Measurements from ENCODE around the gene TNFRSF25.

DNA sequence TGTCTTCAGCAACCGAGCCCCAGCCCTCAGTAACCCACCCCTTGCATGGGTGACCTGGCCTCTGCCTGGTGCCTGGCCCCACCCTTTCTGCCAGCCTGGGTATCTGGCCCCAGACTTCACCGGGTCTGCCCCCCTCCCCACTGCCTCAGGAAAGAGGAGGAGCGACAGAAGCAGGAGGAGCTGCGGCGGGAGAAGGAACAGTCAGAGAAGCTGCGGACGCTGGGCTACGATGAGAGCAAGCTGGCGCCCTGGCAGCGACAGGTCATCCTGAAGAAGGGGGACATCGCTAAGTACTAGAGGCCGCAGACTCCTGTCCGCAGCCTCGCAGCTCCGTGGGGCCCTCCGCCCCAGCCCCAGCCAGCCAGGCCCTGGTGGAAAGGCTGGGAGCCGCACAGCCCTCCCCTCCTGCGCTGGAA, 6.1 kb downstream of the TNFRSF25 start:
- TF ChIP-seq, protein P1, sequence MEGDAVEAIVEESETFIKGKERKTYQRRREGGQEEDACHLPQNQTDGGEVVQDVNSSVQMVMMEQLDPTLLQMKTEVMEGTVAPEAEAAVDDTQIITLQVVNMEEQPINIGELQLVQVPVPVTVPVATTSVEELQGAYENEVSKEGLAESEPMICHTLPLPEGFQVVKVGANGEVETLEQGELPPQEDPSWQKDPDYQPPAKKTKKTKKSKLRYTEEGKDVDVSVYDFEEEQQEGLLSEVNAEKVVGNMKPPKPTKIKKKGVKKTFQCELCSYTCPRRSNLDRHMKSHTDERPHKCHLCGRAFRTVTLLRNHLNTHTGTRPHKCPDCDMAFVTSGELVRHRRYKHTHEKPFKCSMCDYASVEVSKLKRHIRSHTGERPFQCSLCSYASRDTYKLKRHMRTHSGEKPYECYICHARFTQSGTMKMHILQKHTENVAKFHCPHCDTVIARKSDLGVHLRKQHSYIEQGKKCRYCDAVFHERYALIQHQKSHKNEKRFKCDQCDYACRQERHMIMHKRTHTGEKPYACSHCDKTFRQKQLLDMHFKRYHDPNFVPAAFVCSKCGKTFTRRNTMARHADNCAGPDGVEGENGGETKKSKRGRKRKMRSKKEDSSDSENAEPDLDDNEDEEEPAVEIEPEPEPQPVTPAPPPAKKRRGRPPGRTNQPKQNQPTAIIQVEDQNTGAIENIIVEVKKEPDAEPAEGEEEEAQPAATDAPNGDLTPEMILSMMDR (IDR thresholded peaks at IDR 0.05; ENCODE audit: poor library complexity) = no peak
- no peak for TF ChIP-seq EZH2 (IDR thresholded peaks at IDR 0.05; ENCODE audit: borderline replicate concordance)
